ENCODE data around the gene ZNF277.
"Not testable (repeated sequence)": the region's sequence is repeated elsewhere in the genome, so short reads cannot be mapped to it uniquely, and the experiment has no call there.

The ZNF277 gene

DNA sequence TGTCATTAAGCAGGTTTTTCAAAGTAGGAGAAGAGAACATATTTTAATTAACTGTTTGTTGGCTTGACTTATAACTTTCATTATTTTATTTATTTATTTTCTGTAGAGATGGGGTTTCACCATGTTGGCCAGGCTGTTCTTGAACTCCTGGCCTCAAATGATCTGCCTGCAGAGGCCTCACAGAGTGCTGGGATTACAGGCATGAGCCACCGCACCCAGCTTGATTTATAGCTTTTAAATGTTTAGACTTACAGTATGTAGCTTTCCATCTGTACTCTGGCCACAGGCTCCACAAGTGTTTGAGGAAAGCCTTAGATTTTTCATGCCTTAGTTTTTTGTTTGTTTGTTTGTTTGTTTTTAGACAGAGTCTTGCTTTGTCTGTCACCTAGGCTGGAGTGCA lies 171.1 kb downstream of the ZNF277 start:
- DNase-seq (ENCODE audit: low read depth, low spot score), result no peak
- H3K27ac ChIP-seq, result no peak overlapping the region

DNA sequence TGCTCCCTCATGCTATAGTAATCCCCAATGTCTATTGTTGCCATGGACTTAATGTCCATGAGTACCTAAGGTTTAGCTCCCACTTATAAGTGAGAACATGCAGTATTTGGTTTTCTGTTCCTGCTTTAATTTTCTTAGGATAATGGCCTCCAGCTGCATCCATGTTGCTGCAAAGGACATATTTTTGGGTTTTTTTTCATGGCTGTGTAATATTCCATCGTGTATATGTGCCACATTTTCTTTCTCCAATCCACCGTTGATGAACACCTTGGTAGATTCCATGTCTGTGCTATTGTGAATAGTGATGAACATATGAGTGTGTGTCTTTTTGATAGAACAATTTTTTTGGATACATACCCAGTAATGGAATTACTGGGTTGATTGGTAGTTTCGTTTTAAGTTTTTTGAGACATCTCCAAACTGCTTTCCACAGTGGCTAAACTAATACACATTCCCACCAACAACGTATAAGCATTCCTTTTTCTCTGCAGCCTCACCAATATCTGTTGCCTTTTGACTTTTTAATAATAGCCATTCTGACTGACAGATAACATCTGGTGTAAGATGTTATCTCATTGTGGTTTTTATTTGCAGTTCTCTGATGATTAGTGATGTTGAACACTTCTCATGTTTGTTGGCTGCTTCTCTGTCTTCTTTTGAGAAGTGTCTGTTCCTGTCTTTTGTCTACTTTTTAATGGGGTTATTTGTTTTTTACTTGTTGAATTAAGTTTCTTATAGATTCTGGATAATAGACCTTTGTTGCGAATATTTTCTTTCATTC lies 175.0 kb downstream of the ZNF277 start:
- no peak for DNase-seq (ENCODE audit: low read depth, low spot score)
- H3K27ac ChIP-seq, result no peak overlapping the region

DNA sequence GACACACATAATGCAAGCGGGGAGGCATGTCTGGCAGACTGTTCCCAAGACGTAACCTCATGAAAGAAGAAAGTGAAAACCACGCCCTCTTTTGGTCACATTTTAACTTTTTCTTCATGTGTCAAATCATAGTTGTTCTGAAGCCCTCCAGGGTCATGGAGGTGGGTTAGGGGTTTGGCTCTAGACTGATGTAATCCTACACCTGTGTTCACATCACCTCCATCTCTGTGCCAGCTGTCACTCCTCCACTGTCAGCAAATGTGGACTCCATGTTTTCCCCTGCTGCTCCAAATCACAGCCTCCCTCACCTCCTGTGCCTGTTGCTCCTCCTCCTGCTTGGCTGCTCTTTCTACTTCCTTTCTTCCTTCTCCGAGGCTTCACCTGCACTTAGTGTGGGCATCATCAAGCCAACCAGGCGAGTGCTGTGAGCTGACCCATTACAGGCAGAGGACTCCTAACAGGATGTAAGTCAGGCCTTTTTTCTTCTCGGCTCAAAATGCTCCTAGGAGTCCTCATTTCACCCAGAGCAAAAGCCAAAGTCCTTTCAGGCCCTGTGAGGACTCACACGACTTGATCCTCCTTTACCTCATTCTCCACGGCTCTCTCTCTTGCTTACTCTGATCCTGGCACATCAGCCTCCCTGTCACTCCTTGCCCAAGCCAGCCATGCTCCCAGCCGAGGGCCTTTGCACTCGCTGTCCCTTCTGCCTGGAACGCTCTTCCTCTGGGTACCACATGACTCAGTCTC lies 177.3 kb downstream of the ZNF277 start:
- DNase-seq (ENCODE audit: low read depth, low spot score), result no peak
- H3K27ac ChIP-seq, result no peak overlapping the region

DNA sequence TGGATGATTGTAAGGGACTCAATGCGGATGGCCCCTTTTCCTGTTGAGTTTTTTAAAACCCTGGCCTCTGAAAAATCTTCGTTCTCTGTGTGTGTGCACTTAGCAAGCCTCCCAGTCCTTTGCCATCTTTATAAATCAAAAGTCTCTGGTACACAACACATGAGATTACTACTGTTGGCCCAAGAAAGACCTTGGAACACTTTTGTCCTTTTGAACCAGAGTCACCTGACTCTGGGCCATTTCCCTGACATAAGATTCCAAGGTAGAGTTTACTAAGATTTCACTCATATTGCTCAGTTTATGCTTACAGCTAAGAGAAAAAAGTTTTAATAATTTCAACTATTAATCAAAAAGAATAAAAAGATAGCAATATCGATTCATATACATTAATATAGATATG lies 179.0 kb downstream of the ZNF277 start:
- no peak for DNase-seq (ENCODE audit: low read depth, low spot score)
- H3K27ac ChIP-seq, result no peak overlapping the region

- H3K27ac ChIP-seq, result no peak overlapping the region
- no peak for DNase-seq (ENCODE audit: low read depth, low spot score)
Observed at GRCh38 chr7:112386619-112387018, 180.1 kb downstream of the ZNF277 start.

- DNase-seq (ENCODE audit: low read depth, low spot score), result no peak
- H3K27ac ChIP-seq, result no peak overlapping the region
Observed at GRCh38 chr7:112390167-112390566, 183.7 kb downstream of the ZNF277 start.

GRCh38 chr7:112391079-112391821 lies 184.8 kb downstream of the ZNF277 start:
- H3K27ac ChIP-seq, result peak overlapping the region; percentile 19
- not testable (repeated sequence) for DNase-seq (ENCODE audit: low read depth, low spot score)

DNA sequence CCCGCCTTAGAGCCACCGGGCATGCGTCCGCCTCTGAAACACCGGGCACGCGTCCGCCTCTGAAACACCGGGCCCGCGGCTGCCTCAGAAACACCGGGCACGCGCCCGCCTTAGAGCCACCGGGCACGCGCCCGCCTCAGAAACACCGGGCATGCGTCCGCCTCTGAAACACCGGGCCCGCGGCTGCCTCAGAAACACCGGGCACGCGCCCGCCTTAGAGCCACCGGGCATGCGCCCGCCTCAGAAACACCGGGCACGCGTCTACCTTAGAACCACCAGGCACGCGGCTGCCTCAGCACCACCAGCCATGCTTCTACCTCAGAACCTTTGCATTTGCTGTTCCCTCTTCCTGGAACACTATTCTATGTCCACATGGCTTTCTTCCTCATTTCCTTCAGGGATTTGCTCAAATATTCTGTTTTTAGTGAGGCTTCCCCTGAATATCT lies 185.4 kb downstream of the ZNF277 start:
- H3K27ac ChIP-seq, result peak overlapping the region; percentile 53
- not testable (repeated sequence) for DNase-seq (ENCODE audit: low read depth, low spot score)
